GM10847 (cell line): ENCODE measurements around the gene TRIM23.

Source experiments
- POLR2A ChIP-seq: IDR thresholded peaks from 2 replicates; pipeline ENCODE4 v1.6.1; 2011; ENCODE audit not compliant: insufficient read length; ENCODE audit errors: extremely low read depth

TRIM23 gene

DNA sequence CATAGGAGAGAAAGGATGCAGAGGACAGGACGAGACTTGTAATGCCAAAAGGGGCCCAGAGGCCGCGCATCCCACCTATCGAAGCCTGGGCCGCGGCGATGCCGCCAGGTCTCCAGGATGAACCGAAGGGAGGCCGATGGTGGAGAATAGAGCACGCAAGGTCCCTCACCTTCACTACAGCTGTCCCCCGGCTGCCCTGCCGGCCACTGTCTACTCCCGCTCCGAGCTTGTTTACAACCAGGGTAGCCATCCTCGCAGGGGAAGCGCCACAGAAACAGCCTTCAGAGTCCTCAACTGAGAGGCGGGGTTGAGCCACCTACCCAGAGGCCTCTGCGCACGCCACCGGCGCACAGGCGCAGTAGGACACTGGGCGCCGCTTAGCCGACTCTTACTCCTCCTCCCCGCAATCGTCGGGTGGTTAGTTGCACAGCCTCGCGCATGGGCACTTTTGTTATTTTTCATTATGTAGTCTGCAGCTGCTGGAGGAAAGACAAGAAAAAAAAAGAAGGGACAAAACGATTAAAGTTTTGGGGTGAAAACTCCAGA is at the start of gene TRIM23:
TRIM23 (minus strand) TSS at position 309 of the 546 bp plus-strand sequence; CDS start at position 250, 59 bp downstream.
- TF ChIP-seq POLR2A, result peak; percentile 64

- TF ChIP-seq POLR2A, result no peak
Measured at GRCh38 chr5:65672796-65673195, 48.7 kb upstream of the TRIM23 start.

DNA sequence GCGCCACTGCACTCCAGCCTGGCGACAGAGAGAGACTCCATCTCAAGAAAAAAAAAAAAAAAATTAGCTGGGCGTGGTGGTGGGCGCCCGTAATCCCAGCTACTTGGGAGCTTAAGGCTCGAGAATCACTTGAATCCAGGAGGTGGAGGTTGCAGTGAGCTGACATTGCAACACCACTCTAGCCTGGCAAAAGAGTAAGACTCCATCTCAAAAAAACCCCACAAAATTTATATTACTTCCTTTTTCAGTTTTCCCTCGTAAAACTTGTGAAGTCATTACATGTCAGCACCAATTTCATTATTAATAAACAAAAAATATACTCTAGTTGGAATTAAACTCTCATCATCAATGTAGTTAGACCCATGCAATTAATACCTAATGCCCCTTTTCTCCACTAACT is 44.6 kb upstream of the TRIM23 start:
- TF ChIP-seq POLR2A, result no peak

DNA sequence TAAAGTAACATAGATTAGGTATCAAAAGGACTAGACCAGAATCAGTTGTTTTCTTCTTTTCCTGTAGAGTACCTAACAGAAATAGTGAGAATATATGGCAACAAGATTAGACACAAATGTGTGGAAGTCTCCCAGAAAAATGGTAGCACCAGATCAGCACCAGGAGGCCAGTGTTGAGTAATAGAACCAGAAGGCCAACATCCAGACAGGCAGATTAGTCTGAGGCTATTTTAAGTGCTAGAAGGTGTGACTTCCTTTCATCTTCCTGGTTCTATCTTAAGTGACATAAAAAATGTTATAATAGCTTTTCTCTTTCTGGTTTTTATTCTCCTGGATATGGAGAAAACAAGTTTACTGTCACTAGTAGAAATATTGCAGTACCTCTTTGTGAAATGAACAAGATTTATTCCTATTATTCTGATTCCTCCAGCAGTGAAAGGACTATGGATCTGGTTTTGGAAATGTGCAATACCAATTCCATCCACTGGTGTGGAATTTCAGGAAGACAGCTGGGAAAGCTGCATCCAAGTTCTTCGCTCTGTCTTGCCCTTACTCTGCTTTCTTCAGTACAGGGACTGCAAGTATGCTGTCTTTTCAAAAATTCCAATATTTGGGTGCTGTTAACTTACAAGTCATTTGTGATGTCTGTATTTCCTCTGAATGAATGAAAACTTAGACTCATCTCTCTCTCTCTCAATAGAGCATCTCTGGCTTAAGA is 39.8 kb upstream of the TRIM23 start:
- TF ChIP-seq POLR2A, result no peak

DNA sequence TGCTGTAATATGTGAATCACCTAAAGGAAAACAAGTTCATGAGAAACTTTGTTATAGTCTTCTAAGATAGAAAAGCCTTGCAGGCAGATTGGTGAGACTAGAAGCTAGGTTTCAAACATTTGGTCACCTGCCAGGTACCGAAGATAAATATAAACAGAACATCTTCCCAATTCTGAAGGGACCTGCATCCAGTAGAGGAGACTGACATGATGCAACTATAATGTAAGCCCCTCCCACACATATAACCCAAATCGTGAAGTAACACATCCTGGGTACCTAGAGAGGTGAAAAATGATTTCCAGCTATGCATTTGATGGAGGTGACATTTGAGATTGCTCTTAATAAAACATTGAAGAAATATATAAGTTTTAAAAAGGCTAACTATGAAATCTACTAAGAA is 30.6 kb upstream of the TRIM23 start:
- no peak for TF ChIP-seq POLR2A

DNA sequence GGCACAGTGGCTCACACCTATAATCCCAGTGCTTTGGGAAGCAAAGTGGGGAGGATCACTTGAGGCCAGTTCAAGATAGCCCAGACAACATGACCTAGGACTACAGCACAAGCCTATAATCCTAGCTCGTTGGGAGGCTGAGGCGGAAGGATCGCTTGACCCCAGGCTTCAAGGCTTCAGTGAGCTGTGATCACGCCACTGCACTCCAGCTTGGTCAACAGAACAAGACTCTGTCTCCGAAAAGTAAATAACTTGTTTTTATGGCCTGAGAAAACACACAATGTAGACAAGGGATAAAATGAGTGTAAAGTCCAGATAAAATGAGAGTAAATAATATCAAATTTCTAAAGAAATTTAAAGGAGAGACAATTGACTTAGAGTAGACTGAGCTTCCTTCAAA is 27.0 kb upstream of the TRIM23 start:
- no peak for TF ChIP-seq POLR2A

- no peak for TF ChIP-seq POLR2A
Measured at GRCh38 chr5:65647941-65648340, 23.8 kb upstream of the TRIM23 start.

GRCh38 chr5:65646938-65647337 is 22.8 kb upstream of the TRIM23 start:
- no peak for TF ChIP-seq POLR2A

DNA sequence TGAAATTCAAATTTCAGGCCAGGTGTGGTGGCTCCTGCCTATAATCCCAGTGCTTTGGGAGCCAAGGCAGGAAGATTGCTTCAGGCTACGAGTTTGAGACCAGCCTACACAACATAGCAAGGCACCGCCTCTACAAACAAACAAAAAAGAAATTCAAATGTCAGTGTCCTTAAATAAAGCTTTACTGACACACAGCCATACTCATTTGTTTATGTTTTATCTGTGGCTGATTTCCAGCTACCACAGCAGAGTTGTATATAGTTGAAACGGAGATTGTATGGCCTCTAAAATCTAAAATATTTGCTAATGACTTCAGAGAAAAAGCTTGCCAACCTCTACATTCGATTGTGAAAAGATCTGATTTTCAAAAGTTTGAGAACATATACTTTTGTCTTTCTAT is 16.1 kb upstream of the TRIM23 start:
- TF ChIP-seq POLR2A, result no peak

DNA sequence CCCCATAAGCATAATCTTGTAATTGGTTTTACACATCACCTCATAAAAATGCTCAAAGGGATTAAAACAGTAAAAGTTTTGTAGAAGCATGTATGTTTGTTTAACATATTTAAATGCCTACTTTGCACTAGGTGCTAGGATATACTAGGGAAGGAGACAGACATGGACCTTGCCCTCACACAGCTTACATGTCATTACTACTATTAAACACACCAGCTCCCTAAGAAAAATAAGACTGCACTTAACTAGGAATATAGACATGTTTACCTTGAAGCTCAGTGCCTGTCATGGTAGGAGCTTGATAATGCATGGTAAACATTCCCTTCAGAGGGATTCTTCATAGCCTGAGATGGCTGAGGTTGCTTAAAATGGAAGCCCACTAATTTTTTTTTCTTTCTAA is 6.8 kb upstream of the TRIM23 start:
- no peak for TF ChIP-seq POLR2A

DNA sequence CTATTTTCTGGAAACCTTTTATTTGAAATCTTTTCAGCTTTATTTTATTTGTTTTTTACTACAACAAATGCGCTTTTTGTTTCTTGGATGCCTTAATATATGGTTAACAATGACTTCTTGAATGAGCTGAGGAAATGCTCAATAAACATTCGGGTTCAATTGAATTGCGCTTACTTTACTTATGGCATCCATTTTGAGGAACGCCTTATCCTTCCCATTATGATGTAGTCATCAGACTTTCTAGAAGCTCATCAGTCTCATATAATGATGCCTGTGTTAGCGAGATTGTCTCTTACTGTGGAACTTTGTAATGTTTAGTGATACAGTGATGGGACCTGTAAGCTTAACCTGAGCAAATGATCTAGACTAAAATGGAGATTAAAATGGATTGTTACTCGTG is 1.6 kb upstream of the TRIM23 start:
- TF ChIP-seq POLR2A, result no peak

GRCh38 chr5:65624571-65625555 is 730 bp upstream of the TRIM23 start, which contains the start of the genes SHLD3 and TRAPPC13:
SHLD3 (plus strand) TSS chr5:65625027; CDS start chr5:65629588, 4,561 bp downstream.
TRAPPC13 (plus strand) TSS chr5:65625027; CDS start chr5:65625061, 34 bp downstream.
- TF ChIP-seq POLR2A, result no peak

DNA sequence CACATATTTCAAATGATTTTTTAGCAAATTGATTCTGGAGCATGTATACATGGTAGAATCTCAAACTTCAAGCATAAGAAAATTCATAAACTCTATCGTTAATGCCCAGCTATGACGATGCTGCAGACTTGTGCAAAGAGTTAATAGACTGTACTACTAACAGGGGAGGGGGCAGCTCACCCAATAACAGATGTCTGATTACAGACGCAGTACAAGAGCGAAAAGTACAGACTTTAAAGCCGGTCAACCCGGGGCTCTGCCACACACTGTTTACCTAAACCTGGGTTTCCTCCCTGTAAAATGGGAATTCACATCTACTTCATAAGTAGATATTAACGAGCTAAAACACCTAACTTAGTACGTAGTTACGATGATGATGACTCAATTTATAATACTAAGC is 651 bp downstream of the TRIM23 start:
- no peak for TF ChIP-seq POLR2A

DNA sequence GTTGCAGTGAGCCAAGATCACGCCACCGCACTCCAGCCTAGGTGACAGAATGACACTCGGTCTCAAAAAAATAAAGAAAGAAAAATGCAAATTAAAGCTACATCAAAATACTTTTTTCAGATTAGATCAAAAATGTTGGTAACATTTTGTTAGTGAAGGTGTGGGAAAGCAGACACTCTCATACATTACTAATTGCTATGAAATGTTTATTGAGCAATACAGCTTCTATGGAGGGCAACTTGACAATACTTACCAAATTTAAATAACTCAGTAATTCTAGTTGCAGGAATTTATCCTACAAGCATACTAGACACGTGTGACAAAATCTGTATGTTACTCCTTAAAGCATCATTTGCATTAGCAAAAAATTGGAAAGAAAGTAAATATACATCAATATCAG is 4.1 kb downstream of the TRIM23 start:
- TF ChIP-seq POLR2A, result no peak

GRCh38 chr5:65612298-65612907 is 11.7 kb downstream of the TRIM23 start:
- TF ChIP-seq POLR2A, result no peak
